ENCODE results near the gene CAMSAP1.

DNA sequence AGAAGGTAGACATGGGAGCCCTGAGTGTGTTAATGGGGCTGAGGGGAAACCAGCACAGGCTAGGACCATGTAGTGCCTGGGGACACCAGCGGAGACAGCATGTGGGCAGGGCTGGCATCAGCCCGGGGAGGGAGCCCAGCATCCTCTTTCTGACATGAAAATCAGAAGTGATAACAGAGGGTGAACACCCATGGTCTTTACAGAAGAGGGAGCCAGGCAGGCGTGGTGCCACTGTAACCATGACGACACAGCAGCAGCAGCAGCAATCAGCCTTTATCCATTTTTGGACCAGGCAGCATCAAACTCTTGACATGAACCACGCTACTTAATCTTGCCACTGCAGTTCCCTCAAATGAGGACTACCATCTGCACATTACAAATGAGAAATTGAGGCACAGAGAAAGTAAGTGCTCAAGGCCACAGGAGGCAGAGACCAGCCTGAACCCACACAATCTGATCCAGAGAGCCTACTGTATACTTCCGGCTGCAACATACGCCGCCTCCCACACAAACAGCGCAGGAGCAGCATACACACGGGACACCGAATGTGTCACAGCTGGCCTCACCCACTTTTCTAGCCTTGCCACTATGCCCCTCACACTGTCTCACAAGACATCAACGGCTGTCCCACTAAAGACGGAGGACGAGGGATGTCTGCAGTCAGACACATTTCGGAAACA, 23.8 kb downstream of the CAMSAP1 start:
- TF ChIP-seq, protein P1, sequence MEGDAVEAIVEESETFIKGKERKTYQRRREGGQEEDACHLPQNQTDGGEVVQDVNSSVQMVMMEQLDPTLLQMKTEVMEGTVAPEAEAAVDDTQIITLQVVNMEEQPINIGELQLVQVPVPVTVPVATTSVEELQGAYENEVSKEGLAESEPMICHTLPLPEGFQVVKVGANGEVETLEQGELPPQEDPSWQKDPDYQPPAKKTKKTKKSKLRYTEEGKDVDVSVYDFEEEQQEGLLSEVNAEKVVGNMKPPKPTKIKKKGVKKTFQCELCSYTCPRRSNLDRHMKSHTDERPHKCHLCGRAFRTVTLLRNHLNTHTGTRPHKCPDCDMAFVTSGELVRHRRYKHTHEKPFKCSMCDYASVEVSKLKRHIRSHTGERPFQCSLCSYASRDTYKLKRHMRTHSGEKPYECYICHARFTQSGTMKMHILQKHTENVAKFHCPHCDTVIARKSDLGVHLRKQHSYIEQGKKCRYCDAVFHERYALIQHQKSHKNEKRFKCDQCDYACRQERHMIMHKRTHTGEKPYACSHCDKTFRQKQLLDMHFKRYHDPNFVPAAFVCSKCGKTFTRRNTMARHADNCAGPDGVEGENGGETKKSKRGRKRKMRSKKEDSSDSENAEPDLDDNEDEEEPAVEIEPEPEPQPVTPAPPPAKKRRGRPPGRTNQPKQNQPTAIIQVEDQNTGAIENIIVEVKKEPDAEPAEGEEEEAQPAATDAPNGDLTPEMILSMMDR (IDR thresholded peaks at IDR 0.05), result no peak
- TF ChIP-seq POLR2A (IDR thresholded peaks at IDR 0.05), result no peak
